ENCODE results near the gene IQSEC3.

DNA sequence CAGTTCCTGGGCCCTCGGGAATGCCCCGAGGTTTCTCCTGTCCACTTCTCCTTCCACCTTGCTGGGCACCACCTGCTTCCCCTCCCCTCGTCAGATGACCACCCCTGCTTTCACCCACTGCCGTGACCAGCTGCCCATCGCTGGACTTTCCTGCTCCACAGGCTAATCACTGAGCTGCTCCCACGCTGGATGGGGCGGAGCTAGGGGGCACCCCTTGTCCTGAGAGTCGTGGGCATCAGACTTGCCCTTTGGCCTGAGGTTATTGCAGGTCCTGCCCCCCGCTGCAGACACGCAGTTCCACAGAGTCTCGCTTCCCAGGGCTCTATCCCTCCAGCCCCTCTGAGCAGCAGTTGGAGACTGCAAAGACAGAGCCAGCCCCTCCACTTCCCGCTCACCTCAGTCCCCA lies 147.0 kb downstream of the IQSEC3 start:
- TF ChIP-seq EZH2phosphoT487 (IDR thresholded peaks at IDR 0.05; ENCODE audit: low read length) (no peak), EZH2 (optimal IDR thresholded peaks at IDR 0.05; ENCODE audit: low read depth, low read length) (no peak)
- TF ChIP-seq, protein P1, sequence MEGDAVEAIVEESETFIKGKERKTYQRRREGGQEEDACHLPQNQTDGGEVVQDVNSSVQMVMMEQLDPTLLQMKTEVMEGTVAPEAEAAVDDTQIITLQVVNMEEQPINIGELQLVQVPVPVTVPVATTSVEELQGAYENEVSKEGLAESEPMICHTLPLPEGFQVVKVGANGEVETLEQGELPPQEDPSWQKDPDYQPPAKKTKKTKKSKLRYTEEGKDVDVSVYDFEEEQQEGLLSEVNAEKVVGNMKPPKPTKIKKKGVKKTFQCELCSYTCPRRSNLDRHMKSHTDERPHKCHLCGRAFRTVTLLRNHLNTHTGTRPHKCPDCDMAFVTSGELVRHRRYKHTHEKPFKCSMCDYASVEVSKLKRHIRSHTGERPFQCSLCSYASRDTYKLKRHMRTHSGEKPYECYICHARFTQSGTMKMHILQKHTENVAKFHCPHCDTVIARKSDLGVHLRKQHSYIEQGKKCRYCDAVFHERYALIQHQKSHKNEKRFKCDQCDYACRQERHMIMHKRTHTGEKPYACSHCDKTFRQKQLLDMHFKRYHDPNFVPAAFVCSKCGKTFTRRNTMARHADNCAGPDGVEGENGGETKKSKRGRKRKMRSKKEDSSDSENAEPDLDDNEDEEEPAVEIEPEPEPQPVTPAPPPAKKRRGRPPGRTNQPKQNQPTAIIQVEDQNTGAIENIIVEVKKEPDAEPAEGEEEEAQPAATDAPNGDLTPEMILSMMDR (IDR thresholded peaks at IDR 0.05; ENCODE audit: low read length) = no peak
